Heart right ventricle (tissue), 16 donors: ENCODE measurements around the gene SLC25A12. TPM values are rescaled to one million over a fixed set of nuclear protein-coding genes. Genes with fewer than 3 reads are reported as not detected.

Source experiments
- ATAC-seq, 8 donors: fragments of 200-7000 bp; cut with Tn5 transposase; one replicate each; pipeline ENCODE4 v1.9.1; 2020; ENCODE audit warnings: mild to moderate bottlenecking in 8 of 8, moderate library complexity in 8 of 8, moderate number of reproducible peaks in 1 of 8
- DNase-seq, 2 donors: peaks; one replicate each; pipeline ENCODE4 v3.0.0-alpha.2; 2020
- H3K27ac ChIP-seq, 10 donors: fragments of 200-600 bp; sonication (generic) in 2 of 10; one replicate each; pipeline versions ENCODE4 v1.5.0 to v1.8.0; 2020 to 2022; ENCODE audit warnings: mild to moderate bottlenecking in 3 of 10
- H3K27me3 ChIP-seq, 7 donors: fragments of 200-600 bp; one replicate each; pipeline ENCODE4 v1.8.0; 2021 to 2022; ENCODE audit warnings: mild to moderate bottlenecking in 2 of 7
- H3K36me3 ChIP-seq, 9 donors: fragments of 200-600 bp; sonication (generic) in 1 of 9; one replicate each; pipeline versions ENCODE4 v1.5.0 to v1.8.0; 2020 to 2022; ENCODE audit warnings: mild to moderate bottlenecking in 2 of 9
- H3K4me1 ChIP-seq, 9 donors: fragments of 200-600 bp; sonication (generic) in 1 of 9; one replicate each; pipeline versions ENCODE4 v1.5.0 to v1.8.0; 2020 to 2022; ENCODE audit warnings: mild to moderate bottlenecking in 4 of 9
- H3K4me3 ChIP-seq, 10 donors: fragments of 200-600 bp; sonication (generic) in 2 of 10; one replicate each; pipeline versions ENCODE4 v1.5.0 to v1.8.0; 2020 to 2022; ENCODE audit warnings: mild to moderate bottlenecking in 7 of 10, moderate library complexity in 2 of 10
- H3K9me3 ChIP-seq, 11 donors: fragments of 200-600 bp in 10 of 11; sonication (generic) in 2 of 11; one replicate each; pipeline versions ENCODE4 v1.5.0 to v1.8.0; 2013 to 2022; ENCODE audit warnings: mild to moderate bottlenecking in 2 of 11, control low read depth in 1 of 11, moderate library complexity in 1 of 11
- CTCF ChIP-seq, 9 donors: fragments of 200-600 bp; sonication (generic) in 2 of 9; IDR thresholded peaks; one replicate each; pipeline versions ENCODE4 v1.5.0 to v1.8.0; 2021 to 2022; ENCODE audit warnings: antibody characterized with exemption in 9 of 9, mild to moderate bottlenecking in 5 of 9, moderate library complexity in 1 of 9
- WGBS, 2 donors: extraction: QIAGEN DNeasy Blood & Tissue Kit; methylation state at CpG; one replicate each; pipeline ENCODE4 v1.1.7; 2013; ENCODE audit warnings: inconsistent platforms in 1 of 2; 5-methylcytosine and 5-hydroxymethylcytosine counted together
- intact Hi-C, 10 donors: fragments of 100-400 bp; cut with DNase I; formaldehyde crosslinking; loops; one replicate each; pipeline versions ENCODE4 v1.11.1 to v1.14.2; 2022
- polyA plus RNA-seq, 2 donors: library from polyadenylated mRNA; stranded (reverse); fragments of 200-250 nt; gene quantifications; one replicate each; pipeline ENCODE4 v1.2.3, GENCODE V29; 2013
- total RNA-seq, 10 donors: library from RNA; stranded (reverse); fragmentation: NEBNext Ultra II Directional in 3 of 10; extraction: Animal tissue kit (Norgen Biotek cat#: 25700) in 3 of 10; gene quantifications; one replicate each; pipeline versions ENCODE4 v1.2.1 to v1.2.4, GENCODE V29; 2021 to 2023
- donor health status: Arrhythmogenic right ventricular cardiomyopathy.
- donor health status: ischemic (EF 13 %, LVEDD 7.1; RV severe dilation, severe dysfunction).
- donor health status: healthy with polysubstance abuse.
- donor health status: DM: no; HTN: yes; CAD: no.
- donor health status: DM: no; HTN: no; CAD: no.
- donor health status: ischemic (EF 25% LVEDD 6.9; RV normal size, moderate dysfunction).
- donor health status: ischemic (EF 25% LVEDD 5.7; RV mildly dilated, moderate dysfunction).
- donor health status: healthy.
- donor health status: DM: yes; HTN: yes; CAD: no.
- donor health status: Ischemic cardiomyopathy.
- donor health status: ischemic (EF 35%, LVEDD 5.7; RV mildly dilated, moderate dysfunction).
- donor health status: nonischemic (EF 11% LVEDD 7.7; RV severe dilation, severe dysfunction).
- donor health status: DM: yes; HTN: yes; CAD: no.
- donor health status: PGD.
- donor health status: ischemic (EF 29% LVEDD 5.4; RV normal size, mild dysfunction).
- donor health status: nonischemic (EF 23%, LVEDD 6.1; RV moderate dilation, normal function).

SLC25A12 gene
- total and polyA plus RNA-seq, 12 donors = 37.5 to 169 (median 122) TPM

GRCh38 chr2:171822525-171823322 lies 71.3 kb downstream of the SLC25A12 start:
- 87 to 91% methylated on average over 1 of the region's 1 CpG for WGBS, 2 donors
- no peak for TF ChIP-seq CTCF (IDR thresholded peaks at IDR 0.05)
- Histone ChIP-seq H3K4me3 (no peak overlapping the region), H3K4me1 (no peaks in the 10 kb centered on the region), H3K27me3 (no peaks in the 10 kb centered on the region), H3K27ac (no peak overlapping the region), H3K36me3 (peaks cover 0 to 76% (median 27%) of the 10 kb centered on the region in 9 donors), H3K9me3 (no peaks in the 10 kb centered on the region)
- no peak for ATAC-seq
- intact Hi-C loops = no loop called here
- no peak for DNase-seq

- TF ChIP-seq CTCF (IDR thresholded peaks at IDR 0.05) = no peak
- H3K27ac ChIP-seq = no peak overlapping the region
- 98 to 99% methylated on average over 1 of the region's 1 CpG for WGBS, 2 donors
- H3K4me1 ChIP-seq = no peaks in the 10 kb centered on the region
- H3K36me3 ChIP-seq = peaks cover 0 to 63% (median 3%) of the 10 kb centered on the region in 9 donors
- no peak overlapping the region for H3K4me3 ChIP-seq
- no peaks in the 10 kb centered on the region for H3K9me3 ChIP-seq
- ATAC-seq = no peak
- intact Hi-C loops = loop anchor here in 2 of 10 donors (10.0 kb wide), 1 partner anchor 285 kb away; the partner anchor contains the start of gene DLX2 (in 2 of the 2)
- no peaks in the 10 kb centered on the region for H3K27me3 ChIP-seq
- DNase-seq = no peak
These were observed 74.6 kb downstream of the SLC25A12 start for GRCh38 chr2:171819453-171819852.

GRCh38 chr2:171814883-171815282 lies 79.2 kb downstream of the SLC25A12 start:
- WGBS, 2 donors = 73 to 78% methylated on average over 5 of the region's 5 CpGs
- H3K9me3 ChIP-seq = no peaks in the 10 kb centered on the region
- DNase-seq = no peak
- ATAC-seq = peak in 1 of 8 donors; percentile 34
- H3K4me3 ChIP-seq = no peak overlapping the region
- H3K27ac ChIP-seq = peak overlapping the region in 1 of 10 donors; percentile 20
- no peaks in the 10 kb centered on the region for H3K27me3 ChIP-seq
- peaks cover 0 to 8% (median 0%) of the 10 kb centered on the region in 9 donors for H3K4me1 ChIP-seq
- peaks cover 0 to 60% (median 3%) of the 10 kb centered on the region in 9 donors for H3K36me3 ChIP-seq
- intact Hi-C loops = loop anchor here in 8 of 10 donors (5.0 to 10.0 kb wide), 2 partner anchors 287 to 290 kb away; partner anchors contain the start of gene DLX2 (in 8 of the 8)
- TF ChIP-seq CTCF (IDR thresholded peaks at IDR 0.05) = no peak

GRCh38 chr2:171814174-171814573 lies 79.9 kb downstream of the SLC25A12 start:
- Histone ChIP-seq H3K27me3 (no peaks in the 10 kb centered on the region), H3K4me1 (peaks cover 0 to 8% (median 0%) of the 10 kb centered on the region in 9 donors), H3K36me3 (peaks cover 0 to 67% (median 7%) of the 10 kb centered on the region in 9 donors), H3K27ac (no peak overlapping the region), H3K4me3 (no peak overlapping the region), H3K9me3 (no peaks in the 10 kb centered on the region)
- 67 to 76% methylated on average over 6 of the region's 6 CpGs for WGBS, 2 donors
- DNase-seq (no peak), ATAC-seq (peak in 1 of 8 donors; percentile 46)
- intact Hi-C loops = loop anchor here in 8 of 10 donors (5.0 to 10.0 kb wide), 2 partner anchors 288 to 291 kb away; partner anchors contain the start of gene DLX2 (in 8 of the 8)
- TF ChIP-seq CTCF (IDR thresholded peaks at IDR 0.05) = no peak
